ENCODE measurements around the gene TAS2R60. TPM values are rescaled to one million over a fixed set of nuclear protein-coding genes. Genes with fewer than 3 reads are reported as not detected.
"Not testable (repeated sequence)": the region's sequence is repeated elsewhere in the genome, so short reads cannot be mapped to it uniquely, and the experiment has no call there.

The TAS2R60 gene
- not detected in 2 replicates for total RNA-seq

- Mint-ChIP-seq H3K4me3 (ENCODE audit: low read depth) (no peak within 1 kb of the TSS), H3K9me3 (no peaks in the 10 kb centered on the region), H3K4me1 (ENCODE audit: low read depth) (no peaks in the 10 kb centered on the region), H3K27ac (no peak within 1 kb of the TSS), H3K27me3 (ENCODE audit: low read depth) (no peaks in the 10 kb centered on the region), H3K36me3 (ENCODE audit: low read depth) (no peaks in the 10 kb centered on the region)
- DNase-seq (ENCODE audit: low spot score): no peak
- intact Hi-C loops (cut with micrococcal nuclease): no loop called here
These were observed at the start of gene TAS2R60 for GRCh38 chr7:143443153-143443552. Gene TAS2R60 (plus strand): TSS chr7:143443453. CDS start chr7:143443453, 0 bp downstream.

- Mint-ChIP-seq H3K27me3 (ENCODE audit: low read depth) (no peaks in the 10 kb centered on the region), H3K4me3 (ENCODE audit: low read depth) (no peak overlapping the region), H3K36me3 (ENCODE audit: low read depth) (peaks cover 30% of the 10 kb centered on the region), H3K4me1 (ENCODE audit: low read depth) (peaks cover 9% of the 10 kb centered on the region), H3K27ac (no peak overlapping the region), H3K9me3 (no peaks in the 10 kb centered on the region)
- intact Hi-C loops (cut with micrococcal nuclease): no loop called here
- no peak for DNase-seq (ENCODE audit: low spot score)
These were observed 49.2 kb upstream of the TAS2R60 start for GRCh38 chr7:143394068-143394467.

- H3K27ac Mint-ChIP-seq: no peak overlapping the region
These were observed 48.5 kb upstream of the TAS2R60 start for GRCh38 chr7:143394777-143395176.

GRCh38 chr7:143395187-143396149 lies 47.8 kb upstream of the TAS2R60 start:
- H3K9me3 Mint-ChIP-seq: no peaks in the 10 kb centered on the region
- no peak for DNase-seq (ENCODE audit: low spot score)
- intact Hi-C loops (cut with micrococcal nuclease): no loop called here
- no peak overlapping the region for H3K4me3 Mint-ChIP-seq (ENCODE audit: low read depth)
- H3K4me1 Mint-ChIP-seq (ENCODE audit: low read depth): no peaks in the 10 kb centered on the region
- H3K36me3 Mint-ChIP-seq (ENCODE audit: low read depth): peaks cover 16% of the 10 kb centered on the region
- no peaks in the 10 kb centered on the region for H3K27me3 Mint-ChIP-seq (ENCODE audit: low read depth)
- H3K27ac Mint-ChIP-seq: no peak overlapping the region

More at GRCh38 chr7:143394777-143395176, 48.5 kb upstream of the TAS2R60 start:
- Mint-ChIP-seq H3K9me3 (no peaks in the 10 kb centered on the region), H3K27me3 (ENCODE audit: low read depth) (no peaks in the 10 kb centered on the region), H3K36me3 (ENCODE audit: low read depth) (peaks cover 23% of the 10 kb centered on the region), H3K4me1 (ENCODE audit: low read depth) (peaks cover 4% of the 10 kb centered on the region), H3K4me3 (ENCODE audit: low read depth) (no peak overlapping the region)
- intact Hi-C loops (cut with micrococcal nuclease): no loop called here
- DNase-seq (ENCODE audit: low spot score): no peak

- Mint-ChIP-seq H3K9me3 (no peaks in the 10 kb centered on the region), H3K27ac (no peak overlapping the region), H3K4me1 (ENCODE audit: low read depth) (no peaks in the 10 kb centered on the region), H3K36me3 (ENCODE audit: low read depth) (peaks cover 11% of the 10 kb centered on the region), H3K4me3 (ENCODE audit: low read depth) (no peak overlapping the region), H3K27me3 (ENCODE audit: low read depth) (peaks cover 5% of the 10 kb centered on the region)
- intact Hi-C loops (cut with micrococcal nuclease): no loop called here
- no peak for DNase-seq (ENCODE audit: low spot score)
These were observed 47.1 kb upstream of the TAS2R60 start for GRCh38 chr7:143396182-143396581.

GRCh38 chr7:143396625-143397556 lies 46.4 kb upstream of the TAS2R60 start:
- Mint-ChIP-seq H3K27ac (no peak overlapping the region), H3K9me3 (no peaks in the 10 kb centered on the region), H3K36me3 (ENCODE audit: low read depth) (peaks cover 11% of the 10 kb centered on the region), H3K4me3 (ENCODE audit: low read depth) (no peak overlapping the region), H3K27me3 (ENCODE audit: low read depth) (peaks cover 6% of the 10 kb centered on the region), H3K4me1 (ENCODE audit: low read depth) (no peaks in the 10 kb centered on the region)
- intact Hi-C loops (cut with micrococcal nuclease): no loop called here
- no peak for DNase-seq (ENCODE audit: low spot score)

GRCh38 chr7:143397710-143398530 lies 45.3 kb upstream of the TAS2R60 start:
- Mint-ChIP-seq H3K27me3 (ENCODE audit: low read depth) (peaks cover 6% of the 10 kb centered on the region), H3K4me3 (ENCODE audit: low read depth) (no peak overlapping the region), H3K4me1 (ENCODE audit: low read depth) (no peaks in the 10 kb centered on the region), H3K27ac (no peak overlapping the region), H3K36me3 (ENCODE audit: low read depth) (peaks cover 2% of the 10 kb centered on the region), H3K9me3 (no peaks in the 10 kb centered on the region)
- intact Hi-C loops (cut with micrococcal nuclease): no loop called here
- DNase-seq (ENCODE audit: low spot score): no peak

- H3K4me1 Mint-ChIP-seq (ENCODE audit: low read depth): no peaks in the 10 kb centered on the region
- DNase-seq (ENCODE audit: low spot score): no peak
- H3K36me3 Mint-ChIP-seq (ENCODE audit: low read depth): no peaks in the 10 kb centered on the region
- H3K4me3 Mint-ChIP-seq (ENCODE audit: low read depth): no peak overlapping the region
- no peak overlapping the region for H3K27ac Mint-ChIP-seq
- peaks cover 6% of the 10 kb centered on the region for H3K27me3 Mint-ChIP-seq (ENCODE audit: low read depth)
- intact Hi-C loops (cut with micrococcal nuclease): no loop called here
- no peaks in the 10 kb centered on the region for H3K9me3 Mint-ChIP-seq
These were observed 44.6 kb upstream of the TAS2R60 start for GRCh38 chr7:143398616-143399015.

GRCh38 chr7:143399151-143399550 lies 44.1 kb upstream of the TAS2R60 start:
- H3K27me3 Mint-ChIP-seq (ENCODE audit: low read depth): peaks cover 9% of the 10 kb centered on the region
- intact Hi-C loops (cut with micrococcal nuclease): no loop called here
- H3K4me1 Mint-ChIP-seq (ENCODE audit: low read depth): no peaks in the 10 kb centered on the region
- no peak for DNase-seq (ENCODE audit: low spot score)
- H3K9me3 Mint-ChIP-seq: no peaks in the 10 kb centered on the region
- H3K4me3 Mint-ChIP-seq (ENCODE audit: low read depth): no peak overlapping the region
- no peak overlapping the region for H3K27ac Mint-ChIP-seq
- no peaks in the 10 kb centered on the region for H3K36me3 Mint-ChIP-seq (ENCODE audit: low read depth)

- no peaks in the 10 kb centered on the region for H3K4me1 Mint-ChIP-seq (ENCODE audit: low read depth)
- DNase-seq (ENCODE audit: low spot score): no peak
- H3K9me3 Mint-ChIP-seq: no peaks in the 10 kb centered on the region
- no peak overlapping the region for H3K4me3 Mint-ChIP-seq (ENCODE audit: low read depth)
- H3K27ac Mint-ChIP-seq: no peak overlapping the region
- H3K36me3 Mint-ChIP-seq (ENCODE audit: low read depth): no peaks in the 10 kb centered on the region
- intact Hi-C loops (cut with micrococcal nuclease): no loop called here
- peaks cover 11% of the 10 kb centered on the region for H3K27me3 Mint-ChIP-seq (ENCODE audit: low read depth)
These were observed 43.6 kb upstream of the TAS2R60 start for GRCh38 chr7:143399642-143400041.

- Mint-ChIP-seq H3K4me3 (ENCODE audit: low read depth) (no peak overlapping the region), H3K9me3 (no peaks in the 10 kb centered on the region), H3K27ac (no peak overlapping the region), H3K4me1 (ENCODE audit: low read depth) (no peaks in the 10 kb centered on the region), H3K27me3 (ENCODE audit: low read depth) (peaks cover 21% of the 10 kb centered on the region), H3K36me3 (ENCODE audit: low read depth) (no peaks in the 10 kb centered on the region)
- no peak for DNase-seq (ENCODE audit: low spot score)
- intact Hi-C loops (cut with micrococcal nuclease): no loop called here
These were observed 42.0 kb upstream of the TAS2R60 start for GRCh38 chr7:143401265-143401664.

- H3K27ac Mint-ChIP-seq; H3K36me3 Mint-ChIP-seq (ENCODE audit: low read depth); H3K4me1 Mint-ChIP-seq (ENCODE audit: low read depth); H3K4me3 Mint-ChIP-seq (ENCODE audit: low read depth); intact Hi-C loops (cut with micrococcal nuclease); DNase-seq (ENCODE audit: low spot score); H3K9me3 Mint-ChIP-seq: not testable (repeated sequence)
- peaks cover 24% of the 10 kb centered on the region for H3K27me3 Mint-ChIP-seq (ENCODE audit: low read depth)
These were observed 41.0 kb upstream of the TAS2R60 start for GRCh38 chr7:143402233-143402632.
